Measurements from ENCODE around the gene IPO4. TPM values are rescaled to one million over a fixed set of nuclear protein-coding genes. Genes with fewer than 3 reads are reported as not detected.
A peak's percentile ranks its signal among the peaks of the same experiment; 100 is the strongest.

The IPO4 gene
- total and polyA plus RNA-seq, 2 of the 13 experiments (the other 11 are each of a cell fraction or from before 2014, with no cell fraction given), result 39.0 to 179 TPM

GRCh38 chr14:24188251-24189058, at the start of gene IPO4 (continued):
- TF ChIP-seq JARID2 (CRISPR knock-in tag; IDR thresholded peaks at IDR 0.05; ENCODE audit: insufficient replicate concordance), result no peak
- no peak for TF ChIP-seq CEBPB (IDR thresholded peaks at IDR 0.05; ENCODE audit: borderline replicate concordance, low read depth, low read length)
- peak; percentile 99 for TF ChIP-seq ZNF280B (CRISPR knock-in tag; IDR thresholded peaks at IDR 0.05; ENCODE audit: borderline replicate concordance)
- peak; percentile 93; the same call in 1 of the 2 replicates for TF ChIP-seq FIP1L1 (IDR thresholded peaks at IDR 0.05; ENCODE audit: borderline replicate concordance, insufficient read depth, low read depth, low read length)
- peak; percentile 98 for TF ChIP-seq ZNF264 (CRISPR knock-in tag; IDR thresholded peaks at IDR 0.05)
- TF ChIP-seq TRIM22 (IDR thresholded peaks at IDR 0.05), result no peak
- TF ChIP-seq REXO4 (CRISPR knock-in tag; IDR thresholded peaks at IDR 0.05; ENCODE audit: borderline replicate concordance), result peak; percentile 83
- TF ChIP-seq SIX1 (CRISPR knock-in tag; IDR thresholded peaks at IDR 0.05; ENCODE audit: borderline replicate concordance), result peak; percentile 81; the same call in 1 of the 2 replicates
- TF ChIP-seq TBX2 (CRISPR knock-in tag; IDR thresholded peaks at IDR 0.05; ENCODE audit: borderline replicate concordance), result peak; percentile 99
- TF ChIP-seq ZNF777 (CRISPR knock-in tag; IDR thresholded peaks at IDR 0.05), result peak; percentile 83
- peak; percentile 100; the same call in 1 of the 2 replicates for TF ChIP-seq STAT6 (CRISPR knock-in tag; IDR thresholded peaks at IDR 0.05; ENCODE audit: borderline replicate concordance)
- TF ChIP-seq ISX (CRISPR knock-in tag; conservative IDR thresholded peaks at IDR 0.05), result peak; percentile 45
- peak; percentile 88; the same call in 1 of the 2 replicates for TF ChIP-seq ZNF713 (CRISPR knock-in tag; IDR thresholded peaks at IDR 0.05)
- peak; percentile 86 for TF ChIP-seq GTF2F1 (IDR thresholded peaks at IDR 0.05; ENCODE audit: low read length)
- TF ChIP-seq ZNF703 (CRISPR knock-in tag; IDR thresholded peaks at IDR 0.05; ENCODE audit: borderline replicate concordance), result no peak
- peak; percentile 99 for TF ChIP-seq ZNF225 (CRISPR knock-in tag; IDR thresholded peaks at IDR 0.05)
- TF ChIP-seq ZNF761 (CRISPR knock-in tag; conservative IDR thresholded peaks at IDR 0.05), result peak; percentile 98
- TF ChIP-seq KDM5A (IDR thresholded peaks at IDR 0.05; ENCODE audit: borderline replicate concordance, low read length), result peak; percentile 99
- TF ChIP-seq ZNF160 (CRISPR knock-in tag; IDR thresholded peaks at IDR 0.05), result peak; percentile 90
- TF ChIP-seq ZNF224 (CRISPR knock-in tag; IDR thresholded peaks at IDR 0.05), result peak; percentile 98
- no peak for TF ChIP-seq SCMH1 (CRISPR knock-in tag; IDR thresholded peaks at IDR 0.05; ENCODE audit: borderline replicate concordance)
- TF ChIP-seq ZNF543 (CRISPR knock-in tag; IDR thresholded peaks at IDR 0.05), result peak; percentile 93
- TF ChIP-seq ELF4 (CRISPR knock-in tag; IDR thresholded peaks at IDR 0.05; ENCODE audit: borderline replicate concordance), result no peak; the same call in 1 of the 2 replicates
- peak; percentile 99 for TF ChIP-seq PTBP1 (IDR thresholded peaks at IDR 0.05; ENCODE audit: low read depth, low read length, poor library complexity, severe bottlenecking)

All from HepG2 (cell line).